H9 (cell line): ENCODE measurements around the gene IFNL3. TPM values are rescaled to one million over a fixed set of nuclear protein-coding genes. Genes with fewer than 3 reads are reported as not detected.

Experiments
- DNase-seq: peaks from one replicate; pipeline ENCODE4 v3.0.0-alpha.2; 2017
- H2AFZ ChIP-seq: one replicate; pipeline ENCODE4 v1.6.1; 2013; ENCODE audit warnings: mild to moderate bottlenecking, low read length, control low read depth, moderate library complexity
- H2AK5ac ChIP-seq: 2 replicates; pipeline ENCODE4 v1.6.1; 2013; ENCODE audit warnings: low read length, control low read depth, mixed read lengths; ENCODE audit not compliant: insufficient read length
- H2BK120ac ChIP-seq: one replicate; pipeline ENCODE4 v1.6.1; 2013; ENCODE audit warnings: low read depth, mild to moderate bottlenecking, low read length, control low read depth, inconsistent platforms; ENCODE audit not compliant: poor library complexity, severe bottlenecking
- H2BK12ac ChIP-seq: 2 replicates; pipeline ENCODE4 v1.6.1; 2013; ENCODE audit warnings: low read length, control low read depth, mixed read lengths, low read depth; ENCODE audit not compliant: insufficient read length
- H2BK15ac ChIP-seq: 2 replicates; pipeline ENCODE4 v1.6.1; 2013; ENCODE audit warnings: low read depth, low read length, control low read depth
- H2BK20ac ChIP-seq: one replicate; pipeline ENCODE4 v1.6.1; 2013; ENCODE audit warnings: low read depth, mild to moderate bottlenecking, low read length, control low read depth, inconsistent platforms; ENCODE audit not compliant: poor library complexity, severe bottlenecking
- H2BK5ac ChIP-seq: 2 replicates; pipeline ENCODE4 v1.6.1; 2013; ENCODE audit warnings: low read length, control low read depth, mixed read lengths; ENCODE audit not compliant: insufficient read length
- H3K14ac ChIP-seq: 2 replicates; pipeline ENCODE4 v1.6.1; 2013; ENCODE audit warnings: low read length, control low read depth; ENCODE audit not compliant: insufficient read depth
- H3K18ac ChIP-seq: 2 replicates; pipeline ENCODE4 v1.6.1; 2013; ENCODE audit warnings: low read depth, mild to moderate bottlenecking, mixed read lengths, low read length, control low read depth; ENCODE audit not compliant: insufficient read length
- H3K23ac ChIP-seq: 2 replicates; pipeline ENCODE4 v1.6.1; 2013; ENCODE audit warnings: low read length, control low read depth, mixed read lengths, low read depth; ENCODE audit not compliant: insufficient read length
- H3K23me2 ChIP-seq: 2 replicates; pipeline ENCODE4 v1.6.1; 2013; ENCODE audit warnings: low read depth, mild to moderate bottlenecking, mixed read lengths, low read length, control low read depth; ENCODE audit not compliant: insufficient read length, poor library complexity, severe bottlenecking
- H3K27ac ChIP-seq: 2 replicates; pipeline ENCODE4 v1.5.1; 2013; ENCODE audit warnings: low read length, control low read depth, mixed read lengths, low read depth; ENCODE audit not compliant: insufficient read length
- H3K27me3 ChIP-seq: 2 replicates; pipeline ENCODE4 v1.6.1; 2013; ENCODE audit warnings: low read length, control low read depth, inconsistent platforms; ENCODE audit not compliant: insufficient read depth
- H3K4ac ChIP-seq: 2 replicates; pipeline ENCODE4 v1.6.1; 2013; ENCODE audit warnings: low read depth, mild to moderate bottlenecking, control low read depth, inconsistent platforms, low read length, moderate library complexity
- H3K4me1 ChIP-seq: 2 replicates; pipeline ENCODE4 v1.6.1; 2013; ENCODE audit warnings: low read length, control low read depth, inconsistent platforms; ENCODE audit not compliant: insufficient read depth
- H3K4me2 ChIP-seq: 2 replicates; pipeline ENCODE4 v1.6.1; 2013; ENCODE audit warnings: low read length, control low read depth, mixed read lengths; ENCODE audit not compliant: insufficient read length, insufficient read depth
- H3K56ac ChIP-seq: 2 replicates; pipeline ENCODE4 v1.6.1; 2013; ENCODE audit warnings: low read depth, mild to moderate bottlenecking, mixed read lengths, low read length, control low read depth; ENCODE audit not compliant: insufficient read length
- H3K79me1 ChIP-seq: 2 replicates; pipeline ENCODE4 v1.6.1; 2013; ENCODE audit warnings: low read depth, mild to moderate bottlenecking, moderate library complexity, low read length, control low read depth, inconsistent platforms; ENCODE audit not compliant: insufficient read depth, poor library complexity, severe bottlenecking
- H3K79me2 ChIP-seq: 2 replicates; pipeline ENCODE4 v1.6.1; 2013; ENCODE audit warnings: low read length, control low read depth, inconsistent platforms; ENCODE audit not compliant: insufficient read depth
- H3K9ac ChIP-seq: 2 replicates; pipeline ENCODE4 v1.6.1; 2013; ENCODE audit warnings: low read length, control low read depth, mixed read lengths; ENCODE audit not compliant: insufficient read length; ENCODE audit errors: extremely low read depth
- H3K9me3 ChIP-seq: one replicate; pipeline ENCODE4 v1.6.1; 2013; ENCODE audit warnings: low read depth, low read length, inconsistent platforms; ENCODE audit not compliant: control insufficient read depth
- H3T11ph ChIP-seq: one replicate; pipeline ENCODE4 v1.6.1; 2013; ENCODE audit warnings: mild to moderate bottlenecking, low read length, control low read depth, inconsistent platforms
- H4K20me1 ChIP-seq: one replicate; pipeline ENCODE4 v1.6.1; 2013; ENCODE audit not compliant: control insufficient read depth, insufficient read length, insufficient read depth
- H4K5ac ChIP-seq: 2 replicates; pipeline ENCODE4 v1.6.1; 2013; ENCODE audit warnings: low read depth, mild to moderate bottlenecking, mixed read lengths, low read length, control low read depth; ENCODE audit not compliant: insufficient read length
- H4K8ac ChIP-seq: replicated peaks from 2 replicates; pipeline ENCODE4 v1.6.1; 2013; ENCODE audit warnings: low read length, control low read depth, mixed read lengths, low read depth; ENCODE audit not compliant: insufficient read length
- H4K91ac ChIP-seq: 2 replicates; pipeline ENCODE4 v1.6.1; 2013; ENCODE audit warnings: low read depth, mild to moderate bottlenecking, moderate library complexity, mixed read lengths, low read length, control low read depth; ENCODE audit not compliant: insufficient read length
- H3K27ac Mint-ChIP-seq, 3 experiments: 2 replicates in 2 of 3; 3 replicates in 1 of 3; pipeline ENCODE4 v1.8.0; 2020 to 2021; ENCODE audit warnings: mixed read lengths in 3 of 3, mild to moderate bottlenecking in 1 of 3, moderate library complexity in 1 of 3
- H3K27me3 Mint-ChIP-seq: 2 replicates; pipeline ENCODE4 v1.8.0; 2021; ENCODE audit warnings: low read depth, mild to moderate bottlenecking, moderate library complexity, mixed read lengths
- H3K36me3 Mint-ChIP-seq, 3 experiments: 2 replicates in 2 of 3; 3 replicates in 1 of 3; pipeline ENCODE4 v1.8.0; 2020 to 2021; ENCODE audit warnings: low read depth in 3 of 3, mixed read lengths in 3 of 3; ENCODE audit not compliant: insufficient read depth in 1 of 3
- H3K4me1 Mint-ChIP-seq, 2 experiments: 2 replicates each; pipeline ENCODE4 v1.8.0; 2020; ENCODE audit warnings: mixed read lengths in 2 of 2
- H3K4me3 Mint-ChIP-seq, 2 experiments: 2 replicates in 1 of 2; 3 replicates in 1 of 2; pipeline ENCODE4 v1.8.0; 2020 to 2021; ENCODE audit warnings: mild to moderate bottlenecking in 2 of 2, mixed read lengths in 2 of 2, moderate library complexity in 1 of 2
- H3K9me3 Mint-ChIP-seq, 2 experiments: 2 replicates in 1 of 2; 3 replicates in 1 of 2; pipeline ENCODE4 v1.8.0; 2020; ENCODE audit warnings: mild to moderate bottlenecking in 2 of 2, mixed read lengths in 2 of 2, moderate library complexity in 1 of 2
- CTCF ChIP-seq: fragments of 200-600 bp; sonication (generic); conservative IDR thresholded peaks from 3 replicates; pipeline ENCODE4 v1.8.0; 2021; ENCODE audit warnings: antibody characterized with exemption, mild to moderate bottlenecking
- WGBS: extraction: QIAGEN DNeasy Blood & Tissue Kit; methylation state at CpG from one replicate; pipeline ENCODE4 v1.1.7; 2013; ENCODE audit warnings: missing lambda C conversion rate, low lambda C conversion rate, mixed read lengths; ENCODE audit not compliant: insufficient read length; ENCODE audit errors: extremely low coverage; 5-methylcytosine and 5-hydroxymethylcytosine counted together
- total RNA-seq: library from RNA; stranded (reverse); gene quantifications from 2 replicates; pipeline ENCODE4 v1.2.1, GENCODE V29; 2021

IFNL3 gene
- total RNA-seq, 1 experiment from 2014 or later = not detected

DNA sequence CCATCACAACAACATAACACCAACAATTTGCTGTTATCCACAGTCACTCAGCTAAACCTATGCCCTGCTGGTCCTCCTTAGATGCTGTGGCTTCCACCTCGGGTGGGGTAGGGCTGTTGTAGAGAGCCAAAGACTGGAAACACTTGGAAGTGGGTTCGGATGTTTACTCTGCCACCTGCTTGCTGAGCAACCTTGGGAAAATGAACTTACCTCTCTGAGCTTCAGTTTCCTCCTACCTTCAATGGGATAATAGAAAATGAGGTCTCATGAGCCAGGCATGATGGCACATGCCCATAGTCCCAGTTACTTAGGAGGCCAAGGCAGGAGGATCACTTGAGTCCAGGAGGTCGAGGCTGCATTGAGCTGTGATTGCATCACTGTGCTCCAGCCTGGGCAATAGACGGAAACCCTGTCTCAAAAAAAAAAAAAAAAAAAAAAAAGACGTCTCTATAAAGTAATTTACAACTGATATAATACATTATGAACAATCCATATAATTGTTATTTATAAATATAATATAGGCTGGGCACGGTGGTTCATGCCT, 37.4 kb downstream of the IFNL3 start:
- no peaks in the 10 kb centered on the region for H3K9me3 ChIP-seq
- H2BK20ac ChIP-seq = no peak overlapping the region
- H2BK120ac ChIP-seq = no peak overlapping the region
- H3K4me1 Mint-ChIP-seq = 0 out of 4 replicates have a peak, but pooled peaks cover 0 to 8% of the 10 kb centered on the region in 2 experiments
- H3K9ac ChIP-seq = no peak overlapping the region
- WGBS = no CpG with 5 or more reads among the region's 6 CpGs
- no peak overlapping the region for H3K56ac ChIP-seq
- no peak overlapping the region for H3K23ac ChIP-seq
- no peaks in the 10 kb centered on the region; a peak in 2 of 5 replicates for H3K9me3 Mint-ChIP-seq
- no peak overlapping the region for H3K14ac ChIP-seq
- H2AK5ac ChIP-seq = no peak overlapping the region
- H3K23me2 ChIP-seq = no peaks in the 10 kb centered on the region
- H3T11ph ChIP-seq = no peak overlapping the region
- H3K4ac ChIP-seq = no peak overlapping the region
- no peaks in the 10 kb centered on the region for H4K20me1 ChIP-seq
- no peak overlapping the region for H2BK15ac ChIP-seq
- H3K27ac Mint-ChIP-seq = no peak overlapping the region
- H2AFZ ChIP-seq = no peak overlapping the region
- H3K79me1 ChIP-seq = no peaks in the 10 kb centered on the region
- no peak for DNase-seq
- no peak overlapping the region for H3K18ac ChIP-seq
- no peak overlapping the region for H4K5ac ChIP-seq
- no peak overlapping the region for H2BK12ac ChIP-seq
- H3K27me3 Mint-ChIP-seq = peaks cover 14% of the 10 kb centered on the region
- H3K4me2 ChIP-seq = no peak overlapping the region
- H3K4me3 Mint-ChIP-seq = no peak overlapping the region
- no peaks in the 10 kb centered on the region for H3K27me3 ChIP-seq
- no peaks in the 10 kb centered on the region for H3K4me1 ChIP-seq
- H4K8ac ChIP-seq = no peak overlapping the region
- no peak for TF ChIP-seq CTCF
- H3K79me2 ChIP-seq = no peaks in the 10 kb centered on the region
- H4K91ac ChIP-seq = no peak overlapping the region
- H3K36me3 Mint-ChIP-seq = no peaks in the 10 kb centered on the region
- H3K27ac ChIP-seq = no peak overlapping the region
- no peak overlapping the region for H2BK5ac ChIP-seq
